ENCODE results near the gene SETD3. TPM values are rescaled to one million over a fixed set of nuclear protein-coding genes. Genes with fewer than 3 reads are reported as not detected.

The SETD3 gene
- total RNA-seq, 1 donor, result 31.5 TPM

DNA sequence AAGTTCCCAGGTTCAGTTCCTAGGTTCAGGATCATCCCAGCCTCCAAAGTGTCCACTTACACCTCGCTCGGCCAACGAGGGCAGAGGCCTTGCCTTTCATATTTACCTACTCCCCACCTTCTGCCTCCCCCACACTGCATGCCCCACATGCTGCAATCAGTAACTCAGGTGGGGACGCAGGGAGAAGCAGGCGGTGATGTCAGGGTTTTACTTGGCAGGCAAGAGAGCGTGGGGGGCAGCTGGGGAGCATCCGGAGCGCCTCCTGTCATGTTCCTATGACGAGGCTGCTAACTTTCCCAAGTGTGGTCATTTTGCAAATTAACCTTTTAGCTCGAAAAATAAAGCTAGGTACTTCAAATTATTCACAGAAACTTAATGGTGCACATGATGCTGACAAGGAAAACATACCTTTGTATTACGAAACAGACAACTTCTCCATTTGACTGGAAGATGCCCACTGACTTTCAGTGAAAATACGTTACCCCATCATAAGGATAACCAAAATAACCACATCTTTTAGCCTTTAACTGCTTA is 53.8 kb downstream of the SETD3 start:
- DNase-seq (ENCODE audit: low read depth in 2 of 3, low spot score in 2 of 3), result no peak

DNA sequence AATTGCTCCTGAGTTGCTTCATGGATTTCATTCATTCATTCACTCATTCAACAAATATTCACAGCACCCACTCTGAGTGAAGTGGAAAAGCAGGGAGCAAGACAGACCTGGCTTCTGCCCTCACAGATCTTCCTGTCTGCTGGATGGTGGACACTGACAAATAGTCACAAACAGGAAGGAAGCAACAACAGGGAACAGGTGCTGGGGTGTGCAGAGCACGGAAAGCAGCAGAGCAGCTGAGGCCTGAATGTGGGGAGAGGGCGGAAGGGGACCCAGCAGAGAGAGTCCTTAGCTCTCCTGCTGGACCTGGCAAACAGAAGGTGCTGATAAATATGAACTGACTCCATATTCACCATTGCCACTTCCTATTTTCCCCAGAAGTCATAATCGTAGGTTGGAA is 54.4 kb downstream of the SETD3 start:
- DNase-seq (ENCODE audit: low read depth in 2 of 3, low spot score in 2 of 3), result no peak

DNA sequence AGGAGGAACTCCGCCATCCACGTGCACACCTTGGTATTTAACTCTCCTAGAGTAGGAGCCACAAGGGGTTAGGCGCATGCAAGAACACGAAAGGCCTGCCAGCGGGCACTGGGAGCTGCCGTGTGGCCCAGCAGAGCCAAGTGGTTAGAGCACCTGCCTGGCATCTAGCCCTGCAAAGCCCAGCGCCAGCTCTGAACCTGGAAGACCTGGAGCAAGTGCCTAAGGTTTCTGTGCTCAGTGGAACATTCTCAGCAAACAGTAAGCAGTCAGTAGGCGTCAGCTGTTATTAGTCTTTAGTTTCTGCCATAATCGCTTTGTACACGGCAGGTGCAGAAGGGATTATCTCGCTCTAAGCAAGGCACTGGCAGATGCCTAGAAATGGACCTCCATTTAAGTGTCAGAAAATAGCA is 55.4 kb downstream of the SETD3 start:
- no peak for DNase-seq (ENCODE audit: low read depth in 2 of 3, low spot score in 2 of 3)

DNA sequence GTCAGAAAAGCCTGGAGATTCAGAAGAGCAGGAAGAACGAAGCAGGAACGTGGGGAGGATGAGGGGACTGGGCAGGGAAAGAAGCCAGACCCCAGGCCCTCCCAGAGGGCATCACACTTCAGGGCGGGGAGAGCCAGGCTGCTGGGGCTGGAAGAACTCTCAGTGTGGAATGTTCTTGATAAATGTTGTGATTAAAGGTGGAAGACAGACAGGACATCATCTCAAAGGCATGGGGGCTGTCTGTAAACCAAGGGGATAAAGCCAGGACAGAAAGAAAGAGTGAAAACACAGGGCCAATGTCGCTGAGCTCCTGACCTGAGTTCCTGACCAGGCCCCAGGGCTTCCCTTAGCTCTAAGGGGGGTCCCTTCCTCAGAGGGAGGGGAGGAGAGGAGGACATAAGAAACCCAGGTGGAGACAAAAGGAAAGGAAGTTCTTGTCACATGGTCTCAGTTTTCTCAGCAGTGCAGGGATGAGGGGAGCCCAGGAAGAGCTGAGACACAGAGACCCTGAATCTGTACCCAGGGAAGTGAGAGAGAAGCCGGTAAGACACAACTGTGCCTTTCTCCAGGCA is 56.3 kb downstream of the SETD3 start:
- no peak for DNase-seq (ENCODE audit: low read depth in 2 of 3, low spot score in 2 of 3)

DNA sequence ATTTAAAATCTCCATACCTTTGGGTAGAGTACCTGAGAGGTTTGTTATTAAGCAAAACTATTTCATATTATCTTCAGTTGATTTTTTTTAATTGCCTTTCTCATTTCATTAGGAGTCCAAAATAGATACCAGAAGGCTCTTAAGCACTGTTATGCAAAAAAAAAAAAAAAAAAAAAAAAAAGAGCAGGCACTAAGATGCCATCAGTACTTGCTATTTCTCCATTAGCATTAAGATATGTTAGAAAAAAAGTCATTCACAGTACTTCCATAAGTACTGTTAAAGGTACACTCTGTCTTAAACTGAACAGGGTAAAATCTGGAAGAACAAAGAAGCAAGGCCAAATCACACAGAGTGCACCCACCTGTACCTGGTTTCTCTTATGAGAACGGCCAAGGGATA is 57.2 kb downstream of the SETD3 start:
- DNase-seq (ENCODE audit: low read depth in 2 of 3, low spot score in 2 of 3), result no peak

DNA sequence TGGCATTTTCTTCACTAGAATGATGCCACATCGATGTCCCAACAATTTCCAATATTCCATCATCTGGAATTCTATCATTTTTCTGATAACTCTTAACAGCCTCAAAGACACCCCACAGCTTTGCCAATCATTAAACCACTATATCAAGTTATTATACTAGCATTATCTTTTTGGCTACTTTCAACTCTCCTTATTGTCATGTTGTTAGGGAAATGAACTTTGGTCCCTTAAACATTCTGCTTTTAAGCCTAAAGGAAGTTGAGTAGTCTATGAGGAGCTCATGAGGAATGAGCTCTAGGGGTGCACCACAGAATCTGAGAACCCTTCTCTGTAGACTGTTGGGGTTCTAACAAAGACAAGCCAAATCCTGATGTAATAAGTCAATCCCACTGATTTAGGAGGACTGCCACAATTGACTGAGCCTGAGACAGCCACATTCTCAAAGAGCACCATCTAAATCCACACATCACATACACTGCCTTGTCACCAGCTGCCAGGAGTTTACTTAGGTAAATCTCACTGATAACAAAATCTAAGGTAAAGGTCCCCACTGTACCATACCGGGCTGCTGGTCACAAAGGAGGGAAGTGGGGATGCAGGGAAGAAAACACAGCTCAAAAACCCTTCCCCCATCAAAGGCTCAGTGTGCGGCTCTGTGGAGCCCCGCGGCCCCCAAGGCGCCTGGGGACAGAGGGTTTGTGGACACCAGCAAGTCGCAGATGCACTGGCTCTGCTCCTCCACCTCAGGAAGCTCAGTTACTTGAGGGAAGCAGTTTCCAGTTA is 58.2 kb downstream of the SETD3 start:
- no peak for DNase-seq (ENCODE audit: low read depth in 2 of 3, low spot score in 2 of 3)

DNA sequence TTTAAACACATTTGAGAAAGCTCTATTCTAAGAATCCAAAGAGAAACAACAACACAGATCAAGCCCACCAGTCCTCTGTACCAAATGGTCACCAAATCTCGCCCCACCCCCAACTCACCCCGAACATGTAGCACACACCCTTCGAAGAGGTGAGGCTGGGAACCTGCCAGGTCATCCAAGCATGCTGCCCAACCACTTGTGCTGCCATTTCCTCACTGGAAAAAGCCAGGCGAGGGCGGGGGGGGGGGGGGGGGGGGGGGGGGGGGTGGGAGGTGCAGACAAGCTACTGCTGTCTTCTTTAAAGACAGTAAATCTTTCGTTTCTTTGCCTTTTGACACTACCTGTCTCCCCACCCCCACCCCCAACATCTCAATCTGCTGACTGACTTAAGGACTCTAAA is 59.9 kb downstream of the SETD3 start:
- DNase-seq (ENCODE audit: low read depth in 2 of 3, low spot score in 2 of 3), result peak in 2 of 3 donors; percentile 16 to 39

DNA sequence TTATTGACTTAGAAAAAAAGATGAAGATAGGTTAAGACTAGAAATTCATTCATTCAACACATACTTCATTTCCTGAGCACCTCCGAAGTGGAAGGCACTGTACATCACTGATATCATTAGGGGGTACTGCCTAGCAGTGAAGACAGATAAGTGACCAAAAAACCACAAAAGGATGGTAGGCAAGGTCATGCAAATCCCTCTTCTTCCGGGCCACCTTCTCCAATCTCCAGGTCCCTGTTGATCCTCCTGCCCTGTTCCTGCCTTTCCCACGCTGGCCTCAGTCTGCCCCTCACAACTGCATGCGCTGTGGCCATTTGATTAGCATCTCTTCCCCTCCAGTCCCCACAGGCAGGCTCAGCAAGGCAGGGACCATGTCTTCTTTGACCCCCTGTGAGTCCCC is 60.8 kb downstream of the SETD3 start:
- no peak for DNase-seq (ENCODE audit: low read depth in 2 of 3, low spot score in 2 of 3)

DNA sequence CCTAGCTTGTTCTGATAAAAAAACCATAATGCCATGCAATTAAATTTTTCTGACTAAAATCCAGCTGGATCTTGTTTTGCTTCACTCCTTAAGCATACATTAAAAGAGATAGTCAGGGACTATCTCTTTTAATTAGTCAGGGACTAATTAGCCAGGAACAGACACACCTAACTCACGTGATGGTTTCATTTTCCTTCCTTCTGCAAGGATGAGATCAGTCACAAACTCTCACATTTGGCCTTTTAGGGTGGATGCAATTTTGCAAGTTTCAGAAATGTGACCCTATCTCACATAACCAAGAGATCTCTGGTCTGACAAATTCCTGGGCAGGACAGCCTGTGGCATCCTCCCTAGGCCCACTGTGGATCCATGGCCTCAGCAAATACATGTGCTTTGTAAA is 62.4 kb downstream of the SETD3 start:
- no peak for DNase-seq (ENCODE audit: low read depth in 2 of 3, low spot score in 2 of 3)

DNA sequence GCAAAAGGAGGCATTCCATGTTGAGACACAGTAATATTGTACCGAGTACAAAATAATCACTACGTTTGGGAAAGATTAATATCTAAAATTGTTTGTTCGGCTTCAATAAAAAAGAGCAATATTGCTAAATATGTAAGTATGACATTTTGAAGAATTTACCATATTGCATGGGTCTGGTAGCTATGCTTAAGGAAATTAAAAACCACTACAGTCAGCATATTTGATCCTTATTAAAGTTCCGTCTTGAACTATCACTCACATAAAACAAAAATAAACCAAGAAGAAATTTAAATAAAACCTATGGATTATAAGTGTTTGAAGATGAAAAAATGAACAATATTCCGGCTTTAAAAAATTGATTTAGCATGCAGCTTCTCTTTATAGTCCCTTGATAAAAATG is 63.8 kb downstream of the SETD3 start:
- no peak for DNase-seq (ENCODE audit: low read depth in 2 of 3, low spot score in 2 of 3)

DNA sequence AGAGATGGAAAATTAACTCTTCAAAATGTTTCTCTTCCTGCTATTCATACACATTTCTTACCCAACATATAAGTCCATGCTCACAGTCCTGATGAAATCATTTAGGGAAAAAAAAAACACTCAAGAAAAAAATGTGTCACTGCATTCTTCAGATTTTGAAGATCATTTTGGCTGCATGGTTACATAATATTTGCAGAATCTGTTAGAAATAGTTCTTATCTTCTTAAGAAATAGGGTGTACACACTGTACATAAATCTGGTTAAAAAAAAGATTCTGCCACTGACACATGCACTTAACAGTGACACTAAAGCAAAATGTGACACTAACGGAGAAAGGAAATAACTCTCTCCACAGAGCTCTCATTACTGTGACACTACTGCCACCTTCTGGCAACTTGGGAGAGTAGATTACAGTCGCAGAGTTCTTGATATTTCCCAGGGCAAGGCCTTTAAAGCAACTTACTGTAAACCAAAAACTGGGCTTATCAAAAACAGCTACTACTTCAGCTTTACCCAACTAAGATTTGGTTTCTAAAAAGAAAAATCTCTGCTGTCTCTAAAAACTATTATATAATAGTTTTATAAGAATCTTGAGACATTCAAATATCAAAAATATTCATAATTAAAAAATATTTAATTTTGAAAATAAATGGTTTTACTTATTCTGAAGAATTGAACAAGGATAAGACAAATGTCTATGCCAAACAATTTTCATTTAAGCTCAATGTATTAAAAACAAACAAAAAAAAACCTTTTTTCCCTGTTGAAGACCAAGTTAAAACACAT is 65.0 kb downstream of the SETD3 start:
- DNase-seq (ENCODE audit: low read depth in 2 of 3, low spot score in 2 of 3), result peak; percentile 59 to 94 (median 78)

DNA sequence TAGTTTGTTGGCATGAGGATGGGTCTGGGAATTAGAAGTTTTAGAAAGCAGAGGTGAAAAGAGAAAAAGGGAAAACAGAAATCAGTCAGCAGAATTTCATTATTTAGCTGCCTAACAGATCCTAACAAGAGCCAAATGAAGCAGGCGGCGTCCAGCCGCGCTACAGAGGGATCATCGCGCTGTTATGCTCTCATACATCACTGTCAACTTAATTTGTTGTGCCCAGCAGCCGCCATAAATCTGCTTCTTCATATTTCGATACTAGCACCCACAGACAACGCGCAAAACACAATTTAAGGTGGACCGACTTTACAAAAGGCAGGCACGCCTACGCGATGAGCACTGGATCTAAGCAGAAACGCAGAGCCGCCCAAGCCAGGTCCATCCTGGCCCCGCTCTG is 66.7 kb downstream of the SETD3 start:
- DNase-seq (ENCODE audit: low read depth in 2 of 3, low spot score in 2 of 3), result no peak

DNA sequence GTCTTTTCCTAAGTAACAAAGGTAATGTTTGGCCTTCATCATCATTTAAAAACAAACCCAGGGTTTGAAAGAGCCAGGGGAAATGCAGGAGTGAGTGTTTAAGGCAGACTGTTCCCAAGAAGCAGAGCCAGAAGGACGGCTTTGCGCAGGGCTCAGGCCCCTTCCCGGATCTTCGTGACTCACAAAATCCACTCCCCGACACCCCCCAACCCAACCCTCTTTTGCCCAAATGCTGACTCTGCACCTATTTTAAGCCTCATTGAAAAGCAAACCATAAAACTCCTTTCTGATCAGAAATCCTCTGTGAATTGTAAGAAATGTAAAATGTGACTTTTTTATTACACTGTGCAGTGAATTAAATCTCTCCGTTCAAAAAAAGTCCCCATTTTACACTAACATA is 67.5 kb downstream of the SETD3 start:
- DNase-seq (ENCODE audit: low read depth in 2 of 3, low spot score in 2 of 3), result no peak

DNA sequence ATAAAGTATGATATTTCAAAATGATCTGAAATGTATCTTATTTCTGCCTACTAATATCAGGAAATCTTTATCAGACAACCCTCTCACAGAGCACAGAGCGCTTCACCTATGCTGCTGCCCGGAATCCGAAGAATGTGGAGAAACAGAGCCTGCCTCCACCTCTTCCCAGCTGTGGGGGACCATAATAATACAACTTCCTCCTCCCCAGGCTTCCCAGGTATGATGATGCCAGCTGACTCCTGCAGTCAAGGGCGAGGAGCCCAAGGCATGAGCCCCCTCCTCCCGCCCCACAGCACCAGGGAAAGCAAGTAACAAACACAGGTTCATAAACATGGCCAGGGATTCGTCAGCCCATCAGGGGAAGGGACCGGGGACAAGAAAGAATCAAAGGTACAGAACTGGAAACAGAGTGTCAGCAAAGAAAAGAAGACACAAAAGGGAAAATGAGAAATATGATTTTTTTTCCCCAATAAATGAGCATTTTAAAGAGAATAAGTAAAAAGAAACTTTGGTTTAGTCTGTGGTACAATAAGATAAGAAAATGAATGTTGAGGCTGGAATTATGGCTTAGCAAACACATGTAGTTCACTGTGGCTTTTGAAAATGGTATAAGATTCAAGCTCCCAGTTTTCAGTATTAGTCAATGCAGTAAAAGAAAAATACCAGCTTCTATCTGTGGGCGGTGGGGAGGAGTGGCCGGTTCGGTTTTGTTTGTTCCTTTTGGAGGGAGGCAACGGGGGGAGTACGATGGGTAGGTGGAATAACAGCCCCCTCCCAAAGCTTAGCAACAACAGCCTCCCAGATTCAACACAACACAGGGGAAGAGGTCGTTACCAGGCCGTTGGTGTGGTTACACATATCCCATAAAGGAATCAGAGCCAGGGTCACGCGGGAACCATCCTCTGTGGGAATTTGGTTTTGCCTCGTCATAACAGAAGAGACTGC is 68.3 kb downstream of the SETD3 start:
- no peak for DNase-seq (ENCODE audit: low read depth in 2 of 3, low spot score in 2 of 3)

DNA sequence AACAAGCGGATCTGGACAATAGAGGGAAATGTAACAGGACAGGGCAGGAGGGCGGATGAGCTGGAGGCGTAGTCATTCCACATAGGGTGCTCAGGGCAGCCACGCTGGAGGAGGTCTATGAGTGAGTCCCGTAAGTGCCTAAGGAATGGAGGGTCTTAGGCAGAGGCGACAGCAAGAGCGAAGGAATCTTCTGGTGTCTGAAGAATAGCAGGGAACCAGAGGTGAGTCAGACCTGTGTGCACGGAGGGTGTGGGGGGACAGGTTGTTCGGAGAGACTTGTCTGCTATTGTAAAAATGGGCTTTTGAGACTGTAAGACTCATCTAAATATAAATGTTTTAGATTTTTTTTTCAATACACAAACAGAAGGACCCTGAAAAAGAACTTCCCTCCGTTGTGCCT is 70.6 kb downstream of the SETD3 start:
- no peak for DNase-seq (ENCODE audit: low read depth in 2 of 3, low spot score in 2 of 3)

DNA sequence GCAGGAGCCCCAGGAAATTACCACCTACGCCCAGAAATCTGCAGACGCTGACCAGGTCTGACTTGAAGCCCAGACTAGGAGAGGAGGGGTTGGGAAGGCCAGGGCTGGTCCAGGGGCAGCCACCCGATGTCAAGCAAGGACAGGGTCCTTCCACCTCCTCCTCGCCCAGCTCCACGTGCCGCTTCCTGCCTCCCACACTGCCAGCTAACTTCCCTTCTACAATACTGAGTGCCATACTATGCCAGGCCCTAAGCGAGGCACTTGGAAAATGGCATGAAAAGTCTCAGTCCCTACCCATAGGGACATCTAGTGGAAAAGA is 71.7 kb downstream of the SETD3 start:
- DNase-seq (ENCODE audit: low read depth in 2 of 3, low spot score in 2 of 3), result no peak

DNA sequence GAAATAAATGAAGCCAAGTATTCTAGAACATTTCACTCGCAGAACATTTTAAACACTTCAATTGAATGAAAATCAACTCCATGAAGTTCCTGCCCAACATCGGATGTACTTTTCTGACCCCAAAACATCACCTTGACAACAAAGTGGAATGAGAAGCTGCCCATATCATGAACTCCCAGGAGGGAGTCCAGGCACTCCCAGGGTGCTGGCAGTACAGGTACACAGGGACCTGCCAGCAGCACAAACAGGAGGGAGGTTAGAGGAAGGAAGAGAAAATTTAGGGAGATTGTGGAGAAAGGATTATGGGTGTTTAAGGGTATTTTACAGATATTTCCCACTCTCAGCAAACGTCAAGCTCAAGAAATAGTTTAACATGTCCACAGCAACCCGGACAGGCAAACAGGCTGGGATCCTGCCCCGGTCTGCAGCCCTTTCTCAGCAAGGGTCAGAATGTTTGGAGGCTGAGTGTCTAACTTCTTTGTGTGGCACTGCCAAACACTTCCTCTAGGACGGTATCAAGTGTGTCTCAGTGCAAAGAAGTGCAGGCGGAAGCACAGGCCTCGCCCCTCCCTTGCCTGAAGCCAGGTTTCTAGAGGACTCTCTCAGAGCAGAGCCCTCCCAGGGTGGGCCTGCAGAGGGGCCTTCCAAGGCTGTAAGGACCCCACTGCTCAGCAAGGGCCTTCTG is 72.2 kb downstream of the SETD3 start:
- no peak for DNase-seq (ENCODE audit: low read depth in 2 of 3, low spot score in 2 of 3)

DNA sequence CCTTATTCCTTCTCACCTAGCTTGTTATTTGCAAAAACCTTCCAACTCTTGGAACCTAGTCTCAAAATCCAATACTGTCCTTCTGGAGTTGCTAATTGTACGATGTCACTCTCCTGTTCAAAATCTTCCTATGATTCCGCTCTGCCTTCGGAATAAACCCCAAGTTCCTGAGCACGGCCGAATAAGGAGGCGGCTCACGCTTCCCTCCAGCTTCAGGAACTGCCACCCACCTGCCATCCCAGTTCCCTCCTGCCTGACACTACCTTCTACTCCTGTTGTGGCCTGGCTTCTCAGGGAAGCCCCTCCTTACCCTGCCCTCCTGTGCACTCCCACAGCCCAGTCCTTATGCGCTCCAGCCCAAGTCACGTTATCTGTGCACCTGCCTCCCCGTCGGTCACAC is 73.2 kb downstream of the SETD3 start:
- no peak for DNase-seq (ENCODE audit: low read depth in 2 of 3, low spot score in 2 of 3)

DNA sequence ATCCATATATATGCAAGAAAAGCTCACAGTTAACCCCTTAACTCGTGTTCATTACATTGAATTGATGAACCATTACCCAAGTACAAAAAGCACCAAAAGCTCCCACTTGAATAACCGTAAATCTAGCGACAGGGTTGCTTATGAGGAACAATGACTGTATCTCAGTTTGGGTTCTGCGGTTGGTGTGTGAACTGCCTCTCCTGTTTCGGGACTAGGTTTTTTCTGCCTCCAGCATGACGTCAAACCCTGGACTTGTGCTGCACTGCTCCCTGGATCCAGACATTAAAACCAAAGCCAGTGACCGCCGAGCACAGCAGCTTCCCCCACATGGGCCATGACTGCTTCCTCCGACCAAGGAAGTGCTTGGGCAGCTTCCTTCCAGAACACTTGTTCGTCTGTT is 77.7 kb downstream of the SETD3 start:
- no peak for DNase-seq (ENCODE audit: low read depth in 2 of 3, low spot score in 2 of 3)

DNA sequence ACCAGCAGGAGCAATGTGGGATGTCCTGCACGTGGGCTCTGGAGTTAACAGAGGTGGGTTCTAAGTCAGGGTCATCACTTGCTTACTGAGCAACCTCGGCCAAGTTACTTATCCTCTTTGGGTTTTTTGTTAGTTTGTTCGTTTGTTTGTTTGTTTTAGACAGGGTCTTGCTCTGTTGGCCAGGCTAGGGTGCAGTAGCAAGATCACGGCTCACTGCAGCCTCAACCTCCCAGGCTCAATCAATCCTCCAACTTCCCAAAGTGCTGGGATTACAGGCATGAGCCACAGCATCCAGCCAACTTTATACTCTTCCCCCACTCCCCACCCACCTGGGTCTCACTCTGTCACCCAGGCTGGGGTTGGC is 78.4 kb downstream of the SETD3 start:
- DNase-seq (ENCODE audit: low read depth in 2 of 3, low spot score in 2 of 3), result no peak

All from hematopoietic multipotent progenitor cell (in vitro differentiated cells).